Right lobe of liver (tissue), 4 donors: ENCODE measurements around the gene KRT83.

ENCODE experiments used
- CTCF ChIP-seq, 4 donors: fragments of 200-600 bp in 3 of 4; fragments of 450-650 bp in 1 of 4; IDR thresholded peaks; one replicate each; pipeline versions ENCODE4 v1.5.1 to v1.8.0; 2016 to 2022; ENCODE audit warnings: antibody characterized with exemption in 4 of 4, mild to moderate bottlenecking in 2 of 4
- POLR2A ChIP-seq: fragments of 450-650 bp; IDR thresholded peaks from one replicate; pipeline ENCODE4 v1.6.1; 2017; ENCODE audit warnings: antibody characterized with exemption, mild to moderate bottlenecking
- donor health status: DM: no; HTN: no; CAD: no.
- donor health status: DM: no; HTN: no; CAD: no.
- donor health status: DM: no; HTN: yes; CAD: no.

- TF ChIP-seq POLR2A (no peak), CTCF (IDR thresholded peaks at IDR 0.05) (no peak)
These were observed 2.1 kb downstream of the KRT83 start for GRCh38 chr12:52319097-52319496.
